ENCODE measurements around the gene DOK7. TPM values are rescaled to one million over a fixed set of nuclear protein-coding genes. Genes with fewer than 3 reads are reported as not detected.

DOK7 gene
- total RNA-seq, 2 donors from 2014 or later = 8.2 to 16.4 TPM

GRCh38 chr4:3512719-3513118 is 49.6 kb downstream of the DOK7 start:
- WGBS = 85% methylated on average over 22 of the region's 22 CpGs
- no peaks in the 10 kb centered on the region for H3K9me3 ChIP-seq
- no peak for DNase-seq (ENCODE audit: low spot score)
- H3K4me1 ChIP-seq (replicated peaks) = no peaks in the 10 kb centered on the region
- H3K27me3 ChIP-seq (replicated peaks; ENCODE audit: insufficient read depth) = no peaks in the 10 kb centered on the region
- TF ChIP-seq CTCF (IDR thresholded peaks at IDR 0.05) (no peak), POLR2A (IDR thresholded peaks at IDR 0.05) (no peak), POLR2AphosphoS5 (IDR thresholded peaks at IDR 0.05) (no peak)
- peaks cover 14% of the 10 kb centered on the region in 2 donors for H3K36me3 ChIP-seq
- intact Hi-C loops (cut with DNase I) = no loop called here
- H3K4me3 ChIP-seq = no peak overlapping the region
- H3K27ac ChIP-seq = no peak overlapping the region

GRCh38 chr4:3513807-3514206 is 50.7 kb downstream of the DOK7 start:
- no peaks in the 10 kb centered on the region for H3K4me1 ChIP-seq (replicated peaks)
- TF ChIP-seq POLR2A (IDR thresholded peaks at IDR 0.05) (no peak), CTCF (IDR thresholded peaks at IDR 0.05) (no peak)
- no peaks in the 10 kb centered on the region for H3K9me3 ChIP-seq
- peaks cover 14 to 18% of the 10 kb centered on the region in 2 donors for H3K36me3 ChIP-seq
- intact Hi-C loops (cut with DNase I) = no loop called here
- H3K4me3 ChIP-seq = no peak overlapping the region
- no peaks in the 10 kb centered on the region for H3K27me3 ChIP-seq (replicated peaks; ENCODE audit: insufficient read depth)
- DNase-seq (ENCODE audit: low spot score) = no peak
- 95% methylated on average over 18 of the region's 18 CpGs for WGBS
- no peak overlapping the region for H3K27ac ChIP-seq

- intact Hi-C loops (cut with DNase I) = no loop called here
- no peaks in the 10 kb centered on the region for H3K27me3 ChIP-seq (replicated peaks; ENCODE audit: insufficient read depth)
These were observed 51.2 kb downstream of the DOK7 start for GRCh38 chr4:3514221-3514780.

DNA sequence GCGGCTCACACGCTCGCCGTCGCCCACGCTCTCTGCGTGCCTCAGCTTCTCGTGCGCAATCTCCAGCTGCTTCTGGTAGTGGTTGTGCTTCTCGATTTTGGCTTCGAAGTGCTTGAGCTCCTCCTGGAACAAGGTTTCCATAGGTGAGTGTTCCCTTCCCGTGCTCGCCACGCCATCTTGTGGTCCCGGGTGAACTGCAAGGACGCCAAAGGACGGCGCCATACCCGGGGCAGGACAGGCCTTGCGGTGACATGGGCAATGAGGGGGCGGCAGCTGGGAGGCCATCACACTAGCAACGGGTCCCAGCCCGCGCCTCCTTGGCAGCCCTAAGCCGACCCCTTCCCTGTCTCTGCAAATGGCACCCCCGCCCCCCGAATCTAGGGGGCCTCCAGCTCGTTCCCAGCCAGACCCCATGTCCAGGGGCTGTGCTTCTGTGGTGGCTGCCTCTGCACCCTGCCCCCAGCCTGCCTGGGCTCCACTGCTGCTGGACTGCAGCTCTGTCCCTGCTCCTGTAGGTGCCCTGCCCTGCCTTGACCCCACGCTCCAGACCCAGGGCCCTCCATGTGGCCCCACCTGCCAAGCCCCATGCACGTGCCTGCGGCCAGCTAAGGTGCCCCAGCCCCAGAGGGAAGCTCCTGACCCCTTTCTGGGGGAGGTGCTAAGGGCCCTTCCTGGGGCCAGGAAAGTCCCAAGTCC is 51.8 kb downstream of the DOK7 start:
- TF ChIP-seq POLR2AphosphoS5 (IDR thresholded peaks at IDR 0.05) (no peak), CTCF (IDR thresholded peaks at IDR 0.05) (no peak), POLR2A (IDR thresholded peaks at IDR 0.05) (no peak)
- H3K4me1 ChIP-seq (replicated peaks) = no peaks in the 10 kb centered on the region
- no peak for DNase-seq (ENCODE audit: low spot score)
- WGBS = 84% methylated on average over 31 of the region's 31 CpGs
- H3K9me3 ChIP-seq = no peaks in the 10 kb centered on the region
- peaks cover 14 to 18% of the 10 kb centered on the region in 2 donors for H3K36me3 ChIP-seq
- H3K27me3 ChIP-seq (replicated peaks; ENCODE audit: insufficient read depth) = no peaks in the 10 kb centered on the region
- intact Hi-C loops (cut with DNase I) = no loop called here
- H3K27ac ChIP-seq = no peak overlapping the region
- no peak overlapping the region for H3K4me3 ChIP-seq

More at GRCh38 chr4:3514221-3514780, 51.2 kb downstream of the DOK7 start:
- no peak overlapping the region for H3K4me3 ChIP-seq
- TF ChIP-seq POLR2A (IDR thresholded peaks at IDR 0.05) = no peak
- TF ChIP-seq CTCF (IDR thresholded peaks at IDR 0.05) = no peak
- no peak for TF ChIP-seq POLR2AphosphoS5 (IDR thresholded peaks at IDR 0.05)
- peaks cover 14 to 18% of the 10 kb centered on the region in 2 donors for H3K36me3 ChIP-seq
- no peaks in the 10 kb centered on the region for H3K9me3 ChIP-seq
- no peak for DNase-seq (ENCODE audit: low spot score)
- no peaks in the 10 kb centered on the region for H3K4me1 ChIP-seq (replicated peaks)
- H3K27ac ChIP-seq = no peak overlapping the region
- WGBS = 88% methylated on average over 17 of the region's 17 CpGs

DNA sequence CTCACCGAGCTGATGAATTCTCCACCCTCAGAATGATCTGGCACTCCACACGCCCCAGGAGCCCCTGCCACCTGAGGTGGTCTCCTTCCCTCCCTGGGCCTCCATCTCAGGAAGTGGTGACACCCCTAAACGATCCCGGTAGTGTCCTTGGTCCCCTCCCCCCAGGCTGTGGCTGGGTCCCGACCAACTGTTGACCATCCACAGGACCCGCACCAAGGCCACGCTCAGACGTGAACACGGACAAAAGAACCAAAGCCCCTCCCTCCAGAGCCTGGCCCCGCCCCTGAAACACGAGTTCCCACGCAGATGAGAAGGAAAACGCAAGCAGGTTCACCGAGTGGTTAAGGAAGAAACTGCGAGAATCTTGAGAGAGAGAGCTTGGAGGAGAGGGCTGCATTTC is 52.5 kb downstream of the DOK7 start:
- Histone ChIP-seq H3K4me1 (replicated peaks) (no peaks in the 10 kb centered on the region), H3K36me3 (peaks cover 14 to 18% of the 10 kb centered on the region in 2 donors), H3K4me3 (no peak overlapping the region), H3K9me3 (no peaks in the 10 kb centered on the region), H3K27me3 (replicated peaks; ENCODE audit: insufficient read depth) (no peaks in the 10 kb centered on the region), H3K27ac (no peak overlapping the region)
- intact Hi-C loops (cut with DNase I) = no loop called here
- no peak for DNase-seq (ENCODE audit: low spot score)
- 74% methylated on average over 15 of the region's 15 CpGs for WGBS
- TF ChIP-seq CTCF (IDR thresholded peaks at IDR 0.05) (no peak), POLR2A (IDR thresholded peaks at IDR 0.05) (no peak), POLR2AphosphoS5 (IDR thresholded peaks at IDR 0.05) (no peak)
